ENCODE data around the gene NUTM2E.
"Not testable (repeated sequence)": the region's sequence is repeated elsewhere in the genome, so short reads cannot be mapped to it uniquely, and the experiment has no call there.

NUTM2E gene

DNA sequence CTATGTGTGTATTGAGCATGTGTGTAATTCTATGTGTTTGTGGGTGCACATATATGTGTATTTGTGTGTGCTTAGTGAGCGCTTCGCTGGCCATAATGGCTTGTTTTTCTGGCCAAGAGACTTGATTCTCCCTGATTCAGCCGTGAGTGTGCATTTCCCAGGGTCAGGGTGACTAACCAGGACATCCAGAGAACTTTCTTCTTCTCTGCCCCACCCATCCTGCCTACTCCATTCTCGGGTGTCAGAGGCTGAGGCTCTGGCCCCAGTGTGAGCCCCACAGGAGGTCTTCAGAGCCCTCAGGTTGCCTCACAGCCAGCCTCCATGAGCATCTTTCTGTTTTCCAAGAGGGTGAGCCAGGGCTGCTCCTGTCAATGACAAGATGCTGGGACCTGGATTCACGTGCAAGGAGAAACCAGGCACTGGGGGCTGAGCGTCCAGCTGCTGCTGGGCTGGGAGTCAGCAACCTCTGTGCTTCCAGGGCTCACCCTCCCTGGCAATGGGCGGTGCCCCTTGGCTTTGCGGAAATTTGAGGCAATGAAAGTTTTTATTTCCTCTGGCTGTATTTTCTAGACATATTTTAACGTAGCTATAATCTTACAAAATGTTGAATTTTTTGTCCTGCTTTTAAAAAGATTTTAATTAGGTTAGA lies 40.5 kb downstream of the NUTM2E start:
- DNase-seq, result not testable (repeated sequence)

- not testable (repeated sequence) for DNase-seq
Observed at GRCh38 chr10:79868023-79868422, 41.5 kb downstream of the NUTM2E start.

- DNase-seq, result not testable (repeated sequence)
Observed at GRCh38 chr10:79869439-79870097, 43.0 kb downstream of the NUTM2E start.

DNA sequence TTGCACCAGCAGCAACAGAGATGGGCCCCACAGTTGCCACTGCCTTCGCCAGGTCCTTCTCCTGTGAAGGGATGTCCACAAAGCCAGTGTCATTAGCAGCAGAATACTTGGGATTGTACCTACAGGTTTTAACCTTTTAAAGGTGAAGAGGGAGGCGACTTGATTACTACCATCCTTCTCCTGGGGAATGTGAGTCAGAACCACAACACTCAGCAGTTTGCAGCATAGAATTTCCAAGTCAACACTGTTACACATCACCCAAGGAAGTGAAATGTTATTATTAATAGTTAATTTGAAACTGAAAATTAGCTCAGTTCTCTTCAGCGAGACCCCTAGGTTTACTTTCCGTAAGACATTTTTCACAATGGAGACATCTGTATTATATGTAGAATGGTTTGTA lies 45.2 kb downstream of the NUTM2E start:
- DNase-seq, result not testable (repeated sequence)

Data from inflammatory macrophage (primary cell).